K562 (cell line): ENCODE results near the gene ELK4. TPM values are rescaled to one million over a fixed set of nuclear protein-coding genes. Genes with fewer than 3 reads are reported as not detected.

ENCODE experiments used
- CLOCK ChIP-seq: fragments of 250-450 bp; sonication (Bioruptor Pico); IDR thresholded peaks from 2 replicates; pipeline ENCODE4 v1.4.0; 2020; ENCODE audit warnings: mild to moderate bottlenecking, moderate library complexity, borderline replicate concordance
- ID3 ChIP-seq, 2 experiments: fragments of 250-450 bp in 1 of 2; fragments of 450-650 bp in 1 of 2; sonication (Bioruptor Pico) in 1 of 2; IDR thresholded peaks; 2 replicates each; pipeline versions ENCODE4 v1.6.1 to v1.8.0; 2016 to 2021; ENCODE audit warnings: mild to moderate bottlenecking in 2 of 2, moderate library complexity in 2 of 2, missing compliant biosample characterization in 1 of 2, missing genetic modification characterization in 1 of 2
- KLF13 ChIP-seq: fragments of 450-650 bp; IDR thresholded peaks from 2 replicates; pipeline ENCODE4 v1.6.1; 2016; ENCODE audit warnings: missing genetic modification characterization, low read depth, mild to moderate bottlenecking, missing compliant biosample characterization, moderate library complexity, borderline replicate concordance
- MEIS2 ChIP-seq: fragments of 450-650 bp; IDR thresholded peaks from 2 replicates; pipeline ENCODE4 v1.6.1; 2014; ENCODE audit warnings: mild to moderate bottlenecking; ENCODE audit not compliant: partially characterized antibody
- RUNX1 ChIP-seq: sonication (generic); IDR thresholded peaks from 2 replicates; pipeline ENCODE4 v1.6.1; 2016; ENCODE audit warnings: antibody characterized with exemption, low read depth
- TAF15 ChIP-seq: fragments of 200-400 bp; formaldehyde crosslinking; IDR thresholded peaks from 2 replicates; pipeline ENCODE4 v1.6.1; 2017; ENCODE audit warnings: mild to moderate bottlenecking, low read depth, low read length, moderate library complexity
- UBTF ChIP-seq, 2 experiments: IDR thresholded peaks; 2 replicates each; pipeline ENCODE4 v1.6.1; 2012; ENCODE audit warnings: improper control_type of control experiment in 2 of 2, low read depth in 2 of 2, low read length in 2 of 2, borderline replicate concordance in 1 of 2
- ZFP1 ChIP-seq: fragments of 450-650 bp; formaldehyde crosslinking; IDR thresholded peaks from 2 replicates; pipeline ENCODE4 v1.4.0; 2020; ENCODE audit warnings: mild to moderate bottlenecking, mixed read lengths
- ZNF212 ChIP-seq: fragments of 450-650 bp; formaldehyde crosslinking; IDR thresholded peaks from 2 replicates; pipeline ENCODE4 v1.4.0; 2020; ENCODE audit warnings: mild to moderate bottlenecking
- polyA plus RNA-seq, 8 experiments: library from polyadenylated mRNA; depleted of rRNA in 4 of 8; stranded (reverse) in 5 of 8; unstranded in 3 of 8; fragments of >200 nt; fragmentation: Nextera tagmentation in 2 of 8; fragmentation: Illumina TruSeq in 1 of 8; extraction: Ambion mirVana in 2 of 8; extraction: Trizol in 1 of 8; gene quantifications; 2 replicates each; pipeline versions ENCODE4 v1.2.1 to v1.2.3, GENCODE V29; 2011 to 2014; ENCODE audit warnings: inconsistent platforms in 1 of 8, missing spikeins in 1 of 8
- total RNA-seq, 7 experiments: library from RNA; depleted of rRNA in 6 of 7; stranded (reverse); fragments of >200 nt in 6 of 7; fragmentation: Illumina TruSeq in 2 of 7; extraction: Trizol in 2 of 7; gene quantifications; 2 replicates each; pipeline versions ENCODE4 v1.2.1 to v1.2.3, GENCODE V29; 2011 to 2021; ENCODE audit warnings: low replicate concordance in 1 of 7
- TF ChIP-seq, protein P1 (sequence below), 3 experiments: fragments of 200-800 bp in 1 of 3; sonication (Bioruptor generic) in 1 of 3; sonication (generic) in 1 of 3; formaldehyde crosslinking in 1 of 3; IDR thresholded peaks; 2 replicates each; pipeline versions ENCODE4 v1.6.1 to v1.8.0; 2016 to 2022; ENCODE audit warnings: mild to moderate bottlenecking in 2 of 3, missing compliant biosample characterization in 2 of 3, missing genetic modification characterization in 2 of 3, missing genetic modification reagents in 1 of 3
- TF ChIP-seq, protein P2 (sequence below), 3 experiments: fragments of 200-800 bp in 1 of 3; fragments of 250-450 bp in 1 of 3; fragments of 450-650 bp in 1 of 3; sonication (Bioruptor Pico) in 1 of 3; sonication (Bioruptor generic) in 1 of 3; formaldehyde crosslinking in 1 of 3; IDR thresholded peaks; 2 replicates each; pipeline versions ENCODE4 v1.6.1 to v1.8.0; 2016 to 2022; ENCODE audit warnings: mild to moderate bottlenecking in 2 of 3, missing genetic modification characterization in 2 of 3, missing compliant biosample characterization in 1 of 3, moderate library complexity in 1 of 3

Gene ELK4
- total and polyA plus RNA-seq, 9 of the 15 experiments (the other 6 are each of a cell fraction or from before 2014, with no cell fraction given), result 2.0 to 21.7 (median 9.2) TPM

- TF ChIP-seq ID3 (CRISPR knock-in tag; IDR thresholded peaks at IDR 0.05) (no peak), ID3 (tag; IDR thresholded peaks at IDR 0.05) (peak; percentile 22; the same call in 1 of the 2 replicates), KLF13 (tag) (peak; percentile 61), ZNF212 (no peak), CLOCK (CRISPR knock-in tag) (no peak), MEIS2 (peak; percentile 40), ZFP1 (CRISPR knock-in tag) (no peak), UBTF (IDR thresholded peaks at IDR 0.05; ENCODE audit: borderline replicate concordance in 1 of 2, low read depth in 2 of 2, low read length in 2 of 2) (peak; percentile 88; a peak in 2 of 4 replicates), RUNX1 (no peak), TAF15 (no peak)
- TF ChIP-seq, protein P1, sequence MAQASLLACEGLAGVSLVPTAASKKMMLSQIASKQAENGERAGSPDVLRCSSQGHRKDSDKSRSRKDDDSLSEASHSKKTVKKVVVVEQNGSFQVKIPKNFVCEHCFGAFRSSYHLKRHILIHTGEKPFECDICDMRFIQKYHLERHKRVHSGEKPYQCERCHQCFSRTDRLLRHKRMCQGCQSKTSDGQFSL (CRISPR knock-in tag; IDR thresholded peaks at IDR 0.05), result 0 out of 2 replicates have a peak, but pooled peaks have one; percentile 65
- TF ChIP-seq, protein P1 (tag; IDR thresholded peaks at IDR 0.05), result 0 out of 4 replicates have a peak, but pooled peaks of 1 of the 2 experiments have one; percentile 12
- TF ChIP-seq, protein P2, sequence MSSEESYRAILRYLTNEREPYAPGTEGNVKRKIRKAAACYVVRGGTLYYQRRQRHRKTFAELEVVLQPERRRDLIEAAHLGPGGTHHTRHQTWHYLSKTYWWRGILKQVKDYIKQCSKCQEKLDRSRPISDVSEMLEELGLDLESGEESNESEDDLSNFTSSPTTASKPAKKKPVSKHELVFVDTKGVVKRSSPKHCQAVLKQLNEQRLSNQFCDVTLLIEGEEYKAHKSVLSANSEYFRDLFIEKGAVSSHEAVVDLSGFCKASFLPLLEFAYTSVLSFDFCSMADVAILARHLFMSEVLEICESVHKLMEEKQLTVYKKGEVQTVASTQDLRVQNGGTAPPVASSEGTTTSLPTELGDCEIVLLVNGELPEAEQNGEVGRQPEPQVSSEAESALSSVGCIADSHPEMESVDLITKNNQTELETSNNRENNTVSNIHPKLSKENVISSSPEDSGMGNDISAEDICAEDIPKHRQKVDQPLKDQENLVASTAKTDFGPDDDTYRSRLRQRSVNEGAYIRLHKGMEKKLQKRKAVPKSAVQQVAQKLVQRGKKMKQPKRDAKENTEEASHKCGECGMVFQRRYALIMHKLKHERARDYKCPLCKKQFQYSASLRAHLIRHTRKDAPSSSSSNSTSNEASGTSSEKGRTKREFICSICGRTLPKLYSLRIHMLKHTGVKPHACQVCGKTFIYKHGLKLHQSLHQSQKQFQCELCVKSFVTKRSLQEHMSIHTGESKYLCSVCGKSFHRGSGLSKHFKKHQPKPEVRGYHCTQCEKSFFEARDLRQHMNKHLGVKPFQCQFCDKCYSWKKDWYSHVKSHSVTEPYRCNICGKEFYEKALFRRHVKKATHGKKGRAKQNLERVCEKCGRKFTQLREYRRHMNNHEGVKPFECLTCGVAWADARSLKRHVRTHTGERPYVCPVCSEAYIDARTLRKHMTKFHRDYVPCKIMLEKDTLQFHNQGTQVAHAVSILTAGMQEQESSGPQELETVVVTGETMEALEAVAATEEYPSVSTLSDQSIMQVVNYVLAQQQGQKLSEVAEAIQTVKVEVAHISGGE (CRISPR knock-in tag; IDR thresholded peaks at IDR 0.05), result peak in 2 of 3 experiments; percentile 16 to 84; a peak in 2 of 6 replicates
Measured at GRCh38 chr1:205631768-205632668, at the start of gene ELK4 (continued).
